ENCODE measurements around the gene STK39. TPM values are rescaled to one million over a fixed set of nuclear protein-coding genes. Genes with fewer than 3 reads are reported as not detected.

The STK39 gene
- polyA plus RNA-seq, 1 experiment, result 25.2 TPM

DNA sequence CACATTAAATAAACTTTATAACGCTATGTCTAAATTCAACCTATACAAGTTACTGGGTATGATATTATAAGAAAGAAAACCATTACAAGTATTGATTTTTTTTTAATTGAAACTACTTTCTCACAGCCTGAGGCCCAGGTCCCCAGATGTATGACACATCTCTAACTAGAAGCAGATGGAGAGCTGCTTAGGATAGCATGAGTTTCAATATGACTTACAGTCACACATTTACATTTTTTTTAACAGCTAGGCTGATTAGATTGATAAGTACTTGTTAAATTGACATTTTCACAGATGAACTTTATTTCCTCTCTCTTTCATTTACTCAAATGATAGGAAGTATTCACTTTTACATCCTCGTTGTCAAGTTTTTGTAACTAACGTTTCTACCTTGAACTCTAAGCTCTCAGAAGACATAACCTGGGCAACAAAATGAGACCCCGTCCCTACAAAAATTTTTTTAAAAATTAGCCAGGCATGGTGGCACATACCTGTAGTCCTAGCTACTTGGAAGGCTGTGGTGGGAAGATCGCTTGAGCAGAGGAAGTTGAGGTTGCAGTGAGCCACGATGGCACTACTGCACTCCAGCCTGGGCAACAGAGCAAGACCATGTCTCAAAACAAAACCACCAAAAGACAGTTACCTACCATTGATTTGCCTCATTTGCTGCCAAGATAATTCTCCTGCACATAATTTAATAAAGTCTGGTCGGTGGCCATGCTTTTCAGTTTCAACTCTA is 52.4 kb downstream of the STK39 start:
- DNase-seq (ENCODE audit: low read depth, low spot score), result no peak

DNA sequence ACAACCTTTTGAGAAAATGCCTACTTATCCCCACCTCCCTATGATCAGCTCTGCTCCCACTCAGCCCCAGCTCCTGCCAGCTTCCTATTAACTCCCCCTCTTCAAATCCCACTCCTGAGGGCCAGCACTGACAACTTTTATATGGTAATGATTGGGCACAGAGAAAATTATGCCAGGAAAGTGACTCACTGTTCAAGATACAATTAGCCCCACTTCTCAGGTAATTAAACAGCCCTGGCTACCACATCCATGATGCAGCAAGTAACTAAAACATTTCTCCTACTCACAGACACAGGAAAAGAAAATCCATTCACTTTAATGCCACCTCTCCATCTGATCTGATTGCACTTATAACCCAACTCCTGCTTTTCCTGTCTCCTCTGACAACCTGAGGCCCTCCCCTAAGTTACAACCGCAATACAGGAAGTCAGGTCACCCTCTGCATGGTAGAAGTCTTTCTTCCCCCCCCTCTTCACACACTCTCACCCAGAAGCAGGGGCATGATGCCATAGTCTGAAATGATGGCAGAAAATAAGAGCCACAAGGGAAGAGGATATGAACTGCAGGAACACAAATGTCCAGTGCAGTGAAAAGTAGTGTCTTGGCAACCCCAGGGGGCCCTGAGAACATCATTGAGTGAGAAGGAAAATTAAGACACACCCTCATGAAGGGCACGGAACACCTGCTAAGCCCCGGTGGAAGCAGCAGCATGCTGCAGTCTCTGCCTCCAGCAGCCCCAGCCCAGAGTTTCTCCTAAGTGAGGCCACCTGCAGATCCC is 54.4 kb downstream of the STK39 start:
- POLR2A ChIA-PET, result no interaction called here

More for the DNA sequence above, 52.4 kb downstream of the STK39 start:
- ChIA-PET POLR2A (no interaction called here), CTCF (interaction anchor here (1.5 kb wide), 1 partner anchor 19 kb away, joined by 3 read pairs; no protein-coding TSS in a partner anchor)
- TF ChIP-seq, protein P1, sequence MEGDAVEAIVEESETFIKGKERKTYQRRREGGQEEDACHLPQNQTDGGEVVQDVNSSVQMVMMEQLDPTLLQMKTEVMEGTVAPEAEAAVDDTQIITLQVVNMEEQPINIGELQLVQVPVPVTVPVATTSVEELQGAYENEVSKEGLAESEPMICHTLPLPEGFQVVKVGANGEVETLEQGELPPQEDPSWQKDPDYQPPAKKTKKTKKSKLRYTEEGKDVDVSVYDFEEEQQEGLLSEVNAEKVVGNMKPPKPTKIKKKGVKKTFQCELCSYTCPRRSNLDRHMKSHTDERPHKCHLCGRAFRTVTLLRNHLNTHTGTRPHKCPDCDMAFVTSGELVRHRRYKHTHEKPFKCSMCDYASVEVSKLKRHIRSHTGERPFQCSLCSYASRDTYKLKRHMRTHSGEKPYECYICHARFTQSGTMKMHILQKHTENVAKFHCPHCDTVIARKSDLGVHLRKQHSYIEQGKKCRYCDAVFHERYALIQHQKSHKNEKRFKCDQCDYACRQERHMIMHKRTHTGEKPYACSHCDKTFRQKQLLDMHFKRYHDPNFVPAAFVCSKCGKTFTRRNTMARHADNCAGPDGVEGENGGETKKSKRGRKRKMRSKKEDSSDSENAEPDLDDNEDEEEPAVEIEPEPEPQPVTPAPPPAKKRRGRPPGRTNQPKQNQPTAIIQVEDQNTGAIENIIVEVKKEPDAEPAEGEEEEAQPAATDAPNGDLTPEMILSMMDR (IDR thresholded peaks at IDR 0.05; ENCODE audit: low read depth, low read length), result no peak
- H3K4me3 ChIP-seq (ENCODE audit: low read depth, low read length), result no peak overlapping the region
- H3K27ac ChIP-seq (ENCODE audit: low read depth, low read length), result no peak overlapping the region
- no peaks in the 10 kb centered on the region for H3K27me3 ChIP-seq (ENCODE audit: control insufficient read depth, insufficient read depth, low read length)
- no peaks in the 10 kb centered on the region for H3K9me3 ChIP-seq (ENCODE audit: control insufficient read depth, insufficient read depth, low read length)

DNA sequence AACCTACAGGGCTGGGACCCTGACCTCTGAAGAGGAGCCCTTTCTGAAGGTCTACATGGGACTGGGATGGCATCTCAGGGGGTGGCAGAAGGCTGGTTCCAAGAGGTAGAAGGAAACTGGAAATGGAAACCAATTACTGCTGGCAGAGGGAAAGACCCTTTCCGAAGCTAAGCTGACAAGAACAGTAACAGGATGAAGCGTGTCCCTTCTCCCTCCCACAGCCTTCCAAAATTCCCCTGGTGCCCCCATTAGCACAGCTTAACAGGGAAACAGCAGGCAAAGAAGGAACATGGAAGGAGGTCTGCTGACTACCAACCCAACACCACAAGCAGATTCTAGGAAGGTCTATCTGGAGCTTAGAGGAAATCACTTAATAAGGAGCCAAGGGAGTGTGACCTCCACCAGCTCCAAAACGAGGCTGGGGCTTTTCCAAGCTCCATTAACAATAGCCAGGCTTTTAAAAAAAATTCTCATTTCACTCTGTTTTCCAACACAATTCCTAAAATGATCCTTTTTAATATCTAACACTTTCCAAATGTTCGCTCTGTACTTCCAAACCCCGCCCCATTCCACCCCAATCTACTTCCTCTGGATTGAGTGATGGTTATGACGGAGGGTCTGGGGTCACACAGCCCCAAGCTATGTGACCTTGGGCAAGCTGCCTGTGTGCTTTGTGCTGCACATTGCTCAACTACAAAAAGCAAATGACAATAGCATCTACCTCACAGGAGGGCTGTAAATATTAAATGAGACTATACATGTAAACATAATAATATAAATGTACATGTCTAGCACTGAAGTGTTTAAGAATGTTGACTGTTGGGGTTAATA is 55.2 kb downstream of the STK39 start:
- Histone ChIP-seq H3K27ac (ENCODE audit: low read depth, low read length) (no peak overlapping the region), H3K4me3 (ENCODE audit: low read depth, low read length) (no peak overlapping the region), H3K27me3 (ENCODE audit: control insufficient read depth, insufficient read depth, low read length) (no peaks in the 10 kb centered on the region), H3K9me3 (ENCODE audit: control insufficient read depth, insufficient read depth, low read length) (no peaks in the 10 kb centered on the region)
- CTCF ChIA-PET, result interaction anchor here (1.2 kb wide), 1 partner anchor 73 kb away, joined by 5 read pairs; no protein-coding TSS in a partner anchor
- no peak for DNase-seq (ENCODE audit: low read depth, low spot score)
- POLR2A ChIA-PET, result no interaction called here
- TF ChIP-seq, protein P1 (IDR thresholded peaks at IDR 0.05; ENCODE audit: low read depth, low read length), result no peak

More for the DNA sequence above, 54.4 kb downstream of the STK39 start:
- Histone ChIP-seq H3K27ac (ENCODE audit: low read depth, low read length) (no peak overlapping the region), H3K27me3 (ENCODE audit: control insufficient read depth, insufficient read depth, low read length) (no peaks in the 10 kb centered on the region), H3K9me3 (ENCODE audit: control insufficient read depth, insufficient read depth, low read length) (no peaks in the 10 kb centered on the region), H3K4me3 (ENCODE audit: low read depth, low read length) (no peak overlapping the region)
- no peak for DNase-seq (ENCODE audit: low read depth, low spot score)
- CTCF ChIA-PET, result no interaction called here
- TF ChIP-seq, protein P1 (IDR thresholded peaks at IDR 0.05; ENCODE audit: low read depth, low read length), result no peak

DNA sequence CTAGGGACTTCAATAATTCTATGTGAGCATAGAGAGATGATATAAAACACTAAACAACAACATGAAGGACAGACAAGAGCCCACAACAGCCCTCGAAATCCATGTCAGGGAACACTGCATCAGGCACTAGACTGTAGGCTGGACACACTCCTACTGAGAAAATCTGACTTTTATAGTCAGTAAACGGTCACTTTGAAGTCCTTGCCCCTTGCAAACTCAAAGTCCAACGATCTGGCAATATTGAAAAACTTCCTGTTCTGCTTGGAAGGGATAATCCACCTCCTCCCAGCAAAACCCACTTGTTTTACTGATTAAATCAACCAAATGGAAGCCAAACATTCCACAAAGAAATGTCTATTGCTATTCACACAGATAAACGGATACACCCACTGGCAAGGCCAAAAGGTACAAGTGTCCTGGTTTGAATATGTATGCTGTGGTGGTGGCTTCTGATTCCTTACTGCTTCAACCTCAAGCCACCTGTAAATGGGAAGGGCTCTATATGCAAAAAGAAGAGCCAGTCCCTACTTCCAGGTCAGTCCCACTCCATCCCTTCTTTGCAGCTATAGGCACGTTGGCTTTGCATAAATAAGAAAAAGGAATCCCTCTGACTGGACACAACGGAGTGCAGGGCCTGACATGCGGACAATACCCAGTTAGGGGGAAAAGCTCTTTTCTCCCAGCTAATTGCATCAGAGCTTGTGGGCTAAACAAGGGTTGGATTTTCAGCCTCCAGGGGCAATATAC is 56.6 kb downstream of the STK39 start:
- TF ChIP-seq, protein P1 (IDR thresholded peaks at IDR 0.05; ENCODE audit: low read depth, low read length), result no peak
- Histone ChIP-seq H3K4me3 (ENCODE audit: low read depth, low read length) (no peak overlapping the region), H3K27ac (ENCODE audit: low read depth, low read length) (no peak overlapping the region), H3K9me3 (ENCODE audit: control insufficient read depth, insufficient read depth, low read length) (no peaks in the 10 kb centered on the region), H3K27me3 (ENCODE audit: control insufficient read depth, insufficient read depth, low read length) (no peaks in the 10 kb centered on the region)
- DNase-seq (ENCODE audit: low read depth, low spot score), result no peak
- CTCF ChIA-PET, result interaction anchor here (0.6 to 1.2 kb wide), 2 partner anchors 71 to 91 kb away, joined by 3 to 5 read pairs; no protein-coding TSS in a partner anchor
- POLR2A ChIA-PET, result no interaction called here

All from AG04450 (cell line).